IMR-90 (cell line): Measurements from ENCODE around the gene TMX1. TPM values are rescaled to one million over a fixed set of nuclear protein-coding genes. Genes with fewer than 3 reads are reported as not detected.

Experiments used
- ATAC-seq: fragments of 200-7000 bp; cut with Tn5 transposase; 2 replicates; pipeline ENCODE4 v1.9.1; 2020; ENCODE audit warnings: low read depth, mild to moderate bottlenecking, moderate library complexity
- BruUV-seq: library from RNA; stranded (reverse); fragments of 400-500 nt; replicated peaks from 2 replicates; lab custom pipeline; 2021; lab: Mats Ljungman, UMichigan
- CTCF ChIA-PET: fragments of 300-600 bp; formaldehyde crosslinking; extraction: SDS; loops from one replicate; lab custom pipeline; 2021; ENCODE audit warnings: antibody characterized with exemption; lab: Yijun Ruan, JAX
- POLR2A ChIA-PET: fragments of 300-600 bp; sonication (Branson Sonifier 250); formaldehyde crosslinking; loops from one replicate; lab custom pipeline; 2022; ENCODE audit warnings: antibody characterized with exemption; ENCODE audit not compliant: unreplicated experiment; lab: Charles Lee
- DNase-seq: peaks from one replicate; pipeline ENCODE4 v3.0.0; 2013
- H2AFZ ChIP-seq: replicated peaks from 2 replicates; pipeline ENCODE3; 2013; ENCODE audit warnings: low read length, mild to moderate bottlenecking; ENCODE audit not compliant: poor library complexity
- H2AK5ac ChIP-seq: 2 replicates; pipeline ENCODE4 v1.6.1; 2013; ENCODE audit warnings: low read depth, low read length, inconsistent platforms
- H2AK9ac ChIP-seq: replicated peaks from 2 replicates; pipeline ENCODE3; 2013; ENCODE audit warnings: mild to moderate bottlenecking, low read depth, low read length, moderate library complexity; ENCODE audit not compliant: poor library complexity
- H2BK120ac ChIP-seq: 2 replicates; pipeline ENCODE4 v1.6.1; 2013; ENCODE audit warnings: low read depth, low read length, inconsistent platforms
- H2BK15ac ChIP-seq: 3 replicates; pipeline ENCODE4 v1.6.1; 2013; ENCODE audit warnings: low read depth, low read length, inconsistent platforms
- H2BK20ac ChIP-seq: 2 replicates; pipeline ENCODE4 v1.6.1; 2013; ENCODE audit warnings: low read depth, mild to moderate bottlenecking, inconsistent platforms, low read length, moderate library complexity
- H2BK5ac ChIP-seq: 2 replicates; pipeline ENCODE4 v1.6.1; 2013; ENCODE audit warnings: mild to moderate bottlenecking, low read depth, low read length, inconsistent platforms; ENCODE audit not compliant: poor library complexity, severe bottlenecking
- H3K14ac ChIP-seq: replicated peaks from 2 replicates; pipeline ENCODE4 v1.6.1; 2013; ENCODE audit warnings: low read depth, low read length, inconsistent platforms
- H3K18ac ChIP-seq: 2 replicates; pipeline ENCODE4 v1.6.1; 2013; ENCODE audit warnings: low read depth, low read length, control low read depth
- H3K23ac ChIP-seq: 2 replicates; pipeline ENCODE4 v1.6.1; 2013; ENCODE audit warnings: low read depth, low read length, inconsistent platforms
- H3K27ac ChIP-seq: 2 replicates; pipeline ENCODE4 v1.5.1; 2013; ENCODE audit warnings: mild to moderate bottlenecking, control low read depth, low read length; ENCODE audit not compliant: insufficient read depth
- H3K27me3 ChIP-seq: 2 replicates; pipeline ENCODE4 v1.6.1; 2013; ENCODE audit warnings: low read length; ENCODE audit not compliant: control insufficient read depth, insufficient read depth
- H3K36me3 ChIP-seq: 2 replicates; pipeline ENCODE4 v1.6.1; 2013; ENCODE audit warnings: low read length, mixed read lengths; ENCODE audit not compliant: control insufficient read depth, insufficient read depth
- H3K4ac ChIP-seq: 2 replicates; pipeline ENCODE4 v1.6.1; 2013; ENCODE audit warnings: low read depth, low read length, inconsistent platforms
- H3K4me1 ChIP-seq: 2 replicates; pipeline ENCODE4 v1.6.1; 2013; ENCODE audit warnings: low read length, mixed read lengths; ENCODE audit not compliant: control insufficient read depth, insufficient read depth
- H3K4me2 ChIP-seq: 2 replicates; pipeline ENCODE4 v1.6.1; 2013; ENCODE audit warnings: low read depth, mild to moderate bottlenecking, control low read depth, low read length, moderate library complexity
- H3K4me3 ChIP-seq: 2 replicates; pipeline ENCODE4 v1.5.1; 2013; ENCODE audit warnings: low read depth, mild to moderate bottlenecking, control low read depth, low read length, moderate library complexity; ENCODE audit not compliant: insufficient read depth
- H3K56ac ChIP-seq: 2 replicates; pipeline ENCODE4 v1.6.1; 2013; ENCODE audit warnings: low read length, inconsistent platforms; ENCODE audit not compliant: insufficient read depth; ENCODE audit errors: extremely low read depth
- H3K79me1 ChIP-seq, 2 experiments: 2 replicates each; pipeline ENCODE4 v1.6.1; 2013; ENCODE audit warnings: low read length in 2 of 2, inconsistent platforms in 1 of 2, low read depth in 1 of 2
- H3K9ac ChIP-seq: 2 replicates; pipeline ENCODE4 v1.6.1; 2013; ENCODE audit warnings: low read depth, low read length, control low read depth
- H3K9me1 ChIP-seq: 2 replicates; pipeline ENCODE4 v1.6.1; 2013; ENCODE audit warnings: low read length, inconsistent platforms; ENCODE audit not compliant: insufficient read depth
- H3K9me3 ChIP-seq: 2 replicates; pipeline ENCODE4 v1.6.1; 2013; ENCODE audit warnings: low read length; ENCODE audit not compliant: control insufficient read depth, insufficient read depth
- H4K20me1 ChIP-seq: 2 replicates; pipeline ENCODE4 v1.6.1; 2013; ENCODE audit warnings: low read length, inconsistent platforms; ENCODE audit not compliant: insufficient read depth
- H4K5ac ChIP-seq: 2 replicates; pipeline ENCODE4 v1.6.1; 2013; ENCODE audit warnings: mild to moderate bottlenecking, low read depth, low read length, control low read depth
- H4K8ac ChIP-seq, 2 experiments: 2 replicates each; pipeline ENCODE4 v1.6.1; 2013; ENCODE audit warnings: low read depth in 2 of 2, low read length in 2 of 2, control low read depth in 1 of 2, inconsistent platforms in 1 of 2
- H4K91ac ChIP-seq: 2 replicates; pipeline ENCODE4 v1.6.1; 2013; ENCODE audit warnings: low read depth, low read length, inconsistent platforms; ENCODE audit not compliant: insufficient read depth
- BHLHE40 ChIP-seq: fragments of 150-350 bp; IDR thresholded peaks from 2 replicates; pipeline ENCODE4 v1.6.1; 2016; ENCODE audit warnings: mild to moderate bottlenecking, low read depth, low read length
- CEBPB ChIP-seq: IDR thresholded peaks from 2 replicates; pipeline ENCODE4 v1.6.1; 2012; ENCODE audit warnings: low read depth, low read length, improper control_type of control experiment
- CHD1 ChIP-seq: IDR thresholded peaks from 2 replicates; pipeline ENCODE4 v1.6.1; 2012; ENCODE audit warnings: low read depth, low read length, improper control_type of control experiment
- FOS ChIP-seq: fragments of 150-350 bp; IDR thresholded peaks from 2 replicates; pipeline ENCODE4 v1.6.1; 2016; ENCODE audit warnings: low read depth, low read length
- MAFK ChIP-seq: IDR thresholded peaks from 2 replicates; pipeline ENCODE4 v1.6.1; 2012; ENCODE audit warnings: low read depth, low read length, improper control_type of control experiment
- MAZ ChIP-seq: IDR thresholded peaks from 2 replicates; pipeline ENCODE4 v1.6.1; 2012; ENCODE audit warnings: low read depth, mild to moderate bottlenecking, low read length, improper control_type of control experiment, moderate library complexity, borderline replicate concordance
- MXI1 ChIP-seq: IDR thresholded peaks from 2 replicates; pipeline ENCODE4 v1.6.1; 2012; ENCODE audit warnings: low read depth, mild to moderate bottlenecking, low read length, moderate library complexity, borderline replicate concordance
- NFE2L2 ChIP-seq: fragments of 150-350 bp; IDR thresholded peaks from 2 replicates; pipeline ENCODE4 v1.6.1; 2016; ENCODE audit warnings: low read depth, mild to moderate bottlenecking, low read length
- POLR2A ChIP-seq: IDR thresholded peaks from 2 replicates; pipeline ENCODE4 v1.6.1; 2012; ENCODE audit warnings: mild to moderate bottlenecking, low read depth, low read length
- RAD21 ChIP-seq: IDR thresholded peaks from 2 replicates; pipeline ENCODE4 v1.6.1; 2012; ENCODE audit warnings: low read length, improper control_type of control experiment
- RCOR1 ChIP-seq: IDR thresholded peaks from 2 replicates; pipeline ENCODE4 v1.6.1; 2012; ENCODE audit warnings: mild to moderate bottlenecking, low read length, improper control_type of control experiment; ENCODE audit not compliant: insufficient replicate concordance
- RFX5 ChIP-seq: IDR thresholded peaks from 2 replicates; pipeline ENCODE4 v1.8.0; 2012; ENCODE audit warnings: low read depth, mild to moderate bottlenecking, low read length, moderate library complexity
- SMC3 ChIP-seq: fragments of 150-350 bp; IDR thresholded peaks from 2 replicates; pipeline ENCODE4 v1.6.1; 2016; ENCODE audit warnings: low read depth, mild to moderate bottlenecking, antibody characterized with exemption, low read length, moderate library complexity
- USF2 ChIP-seq: fragments of 150-350 bp; IDR thresholded peaks from 2 replicates; pipeline ENCODE4 v1.6.1; 2017; ENCODE audit warnings: mild to moderate bottlenecking, antibody characterized with exemption, low read length, low read depth
- WGBS, 2 experiments: methylation state at CpG; one replicate each; pipeline versions ENCODE4 v1.1.5 to v1.1.7; 2013; ENCODE audit warnings: missing lambda C conversion rate in 2 of 2; ENCODE audit not compliant: insufficient read length in 1 of 2; ENCODE audit errors: extremely low coverage in 2 of 2; 5-methylcytosine and 5-hydroxymethylcytosine counted together
- dilution Hi-C: fragments of 300-500 bp; cut with HindIII; formaldehyde crosslinking; loops from one replicate; pipeline ENCODE4 v1.14.3; 2018; ENCODE audit warnings: low sequenced_read_pairs; ENCODE audit not compliant: unreplicated experiment
- in situ Hi-C: fragments of 300-500 bp; cut with MboI; formaldehyde crosslinking; loops from 3 replicates; pipeline ENCODE4 v1.14.3; 2019; ENCODE audit warnings: low sequenced_read_pairs, inconsistent platforms, mixed read lengths
- intact Hi-C: fragments of 100-400 bp; cut with micrococcal nuclease; formaldehyde crosslinking; loops from 2 replicates; pipeline ENCODE4 v1.10.0; 2022
- polyA plus RNA-seq, 3 experiments: library from polyadenylated mRNA; depleted of rRNA; stranded (reverse); fragments of >200 nt; gene quantifications; 2 replicates each; pipeline ENCODE4 v1.2.3, GENCODE V29; 2012; ENCODE audit warnings: low replicate concordance in 1 of 3
- total RNA-seq: library from RNA; depleted of rRNA; stranded (reverse); fragments of >200 nt; gene quantifications from 2 replicates; pipeline ENCODE4 v1.2.3, GENCODE V29; 2012
- TF ChIP-seq, protein P1 (sequence below): fragments of 150-350 bp; IDR thresholded peaks from 2 replicates; pipeline ENCODE4 v1.6.1; 2016; ENCODE audit warnings: low read depth, mild to moderate bottlenecking, low read length, moderate library complexity, borderline replicate concordance
- TF ChIP-seq, protein P2 (sequence below): conservative IDR thresholded peaks from 2 replicates; pipeline ENCODE4 v1.5.1; 2012; ENCODE audit warnings: mild to moderate bottlenecking, low read depth, low read length, improper control_type of control experiment

The TMX1 gene
- total and polyA plus RNA-seq, 2 of the 4 experiments (the other 2 are of a cell fraction) = 15.3 to 24.7 TPM

- Histone ChIP-seq H2AK5ac (no peak overlapping the region; the same call in 1 of the 2 replicates), H4K20me1 (no peaks in the 10 kb centered on the region), H2AK9ac (no peak overlapping the region), H3K4ac (no peak overlapping the region), H3K27ac (no peak overlapping the region), H4K91ac (no peak overlapping the region), H4K5ac (no peak overlapping the region), H3K14ac (0 out of 2 replicates have a peak overlapping the region, but pooled peaks have one; percentile 39), H3K4me2 (no peak overlapping the region), H3K79me1 (0 out of 4 replicates have a peak, but pooled peaks cover 0 to 3% of the 10 kb centered on the region in 2 experiments), H3K18ac (peak overlapping the region; percentile 20; the same call in 1 of the 2 replicates), H3K9ac (no peak overlapping the region), H3K56ac (no peak overlapping the region), H2AFZ (no peak overlapping the region), H3K27me3 (no peaks in the 10 kb centered on the region), H2BK20ac (no peak overlapping the region), H3K36me3 (no peaks in the 10 kb centered on the region), H4K8ac (no peak overlapping the region), H2BK120ac (peak overlapping the region; percentile 27; the same call in 1 of the 2 replicates), H2BK15ac (no peak overlapping the region), H3K23ac (no peak overlapping the region), H3K4me1 (peaks cover 12% of the 10 kb centered on the region), H3K4me3 (no peak overlapping the region), H3K9me1 (peaks cover 14% of the 10 kb centered on the region), H3K9me3 (no peaks in the 10 kb centered on the region), H2BK5ac (no peak overlapping the region)
- in situ Hi-C loops (loop anchor here (5.0 kb wide), 1 partner anchor 366 kb away; no protein-coding TSS in a partner anchor), dilution Hi-C loops (no loop called here), intact Hi-C loops (no loop called here)
- ATAC-seq (no peak), DNase-seq (no peak)
- 100% methylated on average over 1 of the region's 4 CpGs; no CpG with 5 or more reads in 1 of the 2 experiments for WGBS, 2 experiments
- TF ChIP-seq, protein P1, sequence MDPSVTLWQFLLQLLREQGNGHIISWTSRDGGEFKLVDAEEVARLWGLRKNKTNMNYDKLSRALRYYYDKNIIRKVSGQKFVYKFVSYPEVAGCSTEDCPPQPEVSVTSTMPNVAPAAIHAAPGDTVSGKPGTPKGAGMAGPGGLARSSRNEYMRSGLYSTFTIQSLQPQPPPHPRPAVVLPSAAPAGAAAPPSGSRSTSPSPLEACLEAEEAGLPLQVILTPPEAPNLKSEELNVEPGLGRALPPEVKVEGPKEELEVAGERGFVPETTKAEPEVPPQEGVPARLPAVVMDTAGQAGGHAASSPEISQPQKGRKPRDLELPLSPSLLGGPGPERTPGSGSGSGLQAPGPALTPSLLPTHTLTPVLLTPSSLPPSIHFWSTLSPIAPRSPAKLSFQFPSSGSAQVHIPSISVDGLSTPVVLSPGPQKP = no peak
- TF ChIP-seq MXI1 (no peak), RAD21 (no peak), RFX5 (no peak), CHD1 (no peak), NFE2L2 (no peak), BHLHE40 (no peak), USF2 (no peak), POLR2A (no peak), MAZ (no peak), RCOR1 (no peak), SMC3 (no peak), CEBPB (no peak), MAFK (no peak), FOS (no peak)
- TF ChIP-seq, protein P2, sequence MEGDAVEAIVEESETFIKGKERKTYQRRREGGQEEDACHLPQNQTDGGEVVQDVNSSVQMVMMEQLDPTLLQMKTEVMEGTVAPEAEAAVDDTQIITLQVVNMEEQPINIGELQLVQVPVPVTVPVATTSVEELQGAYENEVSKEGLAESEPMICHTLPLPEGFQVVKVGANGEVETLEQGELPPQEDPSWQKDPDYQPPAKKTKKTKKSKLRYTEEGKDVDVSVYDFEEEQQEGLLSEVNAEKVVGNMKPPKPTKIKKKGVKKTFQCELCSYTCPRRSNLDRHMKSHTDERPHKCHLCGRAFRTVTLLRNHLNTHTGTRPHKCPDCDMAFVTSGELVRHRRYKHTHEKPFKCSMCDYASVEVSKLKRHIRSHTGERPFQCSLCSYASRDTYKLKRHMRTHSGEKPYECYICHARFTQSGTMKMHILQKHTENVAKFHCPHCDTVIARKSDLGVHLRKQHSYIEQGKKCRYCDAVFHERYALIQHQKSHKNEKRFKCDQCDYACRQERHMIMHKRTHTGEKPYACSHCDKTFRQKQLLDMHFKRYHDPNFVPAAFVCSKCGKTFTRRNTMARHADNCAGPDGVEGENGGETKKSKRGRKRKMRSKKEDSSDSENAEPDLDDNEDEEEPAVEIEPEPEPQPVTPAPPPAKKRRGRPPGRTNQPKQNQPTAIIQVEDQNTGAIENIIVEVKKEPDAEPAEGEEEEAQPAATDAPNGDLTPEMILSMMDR = no peak
- BruUV-seq = no TSS peak
- ChIA-PET CTCF (no interaction called here), POLR2A (no interaction called here)
These were observed 51.0 kb downstream of the TMX1 start for GRCh38 chr14:51291016-51291415.
